Stimulated activated CD8-positive, alpha-beta memory T cell treated with anti-CD3 and anti-CD28 coated beads, Interleukin-7, amount 100 ng/mL, for 24 hours (primary cell): ENCODE data around the gene GNB1.
"Not testable (repeated sequence)": the region's sequence is repeated elsewhere in the genome, so short reads cannot be mapped to it uniquely, and the experiment has no call there.

ENCODE experiments used
- DNase-seq: peaks from one replicate; pipeline ENCODE4 v3.0.0-alpha.2; 2020; ENCODE audit warnings: low read depth

GNB1 gene

GRCh38 chr1:1890506-1891348, at the start of gene GNB1:
Gene GNB1, minus strand, starts transcription at chr1:1891087. Its CDS starts 65,634 bp downstream, at chr1:1825453.
- peak; percentile 68 for DNase-seq

- DNase-seq = no peak
Observed at GRCh38 chr1:1940123-1940425, 49.2 kb upstream of the GNB1 start.

GRCh38 chr1:1939296-1940122, 48.6 kb upstream of the GNB1 start:
- DNase-seq = no peak

GRCh38 chr1:1938613-1939295, 47.9 kb upstream of the GNB1 start:
- DNase-seq = no peak

GRCh38 chr1:1938276-1938573, 47.3 kb upstream of the GNB1 start:
- no peak for DNase-seq

- DNase-seq = no peak
Observed at GRCh38 chr1:1937549-1938275, 46.8 kb upstream of the GNB1 start.

- no peak for DNase-seq
Observed at GRCh38 chr1:1937061-1937460, 46.2 kb upstream of the GNB1 start.

GRCh38 chr1:1934848-1935247, 44.0 kb upstream of the GNB1 start:
- DNase-seq = not testable (repeated sequence)

GRCh38 chr1:1929639-1930545, 39.0 kb upstream of the GNB1 start:
- DNase-seq = no peak

GRCh38 chr1:1929102-1929638, 38.3 kb upstream of the GNB1 start:
- DNase-seq = no peak

GRCh38 chr1:1928231-1929101, 37.6 kb upstream of the GNB1 start:
- DNase-seq = no peak

GRCh38 chr1:1927751-1928150, 36.9 kb upstream of the GNB1 start:
- no peak for DNase-seq

GRCh38 chr1:1926886-1927660, 36.2 kb upstream of the GNB1 start:
- DNase-seq = no peak

GRCh38 chr1:1926346-1926811, 35.5 kb upstream of the GNB1 start:
- no peak for DNase-seq

- DNase-seq = no peak
Observed at GRCh38 chr1:1925437-1926345, 34.8 kb upstream of the GNB1 start.

GRCh38 chr1:1924849-1925248, 34.0 kb upstream of the GNB1 start:
- no peak for DNase-seq

- DNase-seq = no peak
Observed at GRCh38 chr1:1924386-1924785, 33.5 kb upstream of the GNB1 start.
